ENCODE measurements around the gene ABCA4. TPM values are rescaled to one million over a fixed set of nuclear protein-coding genes. Genes with fewer than 3 reads are reported as not detected.
A peak's percentile ranks its signal among the peaks of the same experiment; 100 is the strongest.

The ABCA4 gene
- total and polyA plus RNA-seq, 8 donors, result 0.08 to 1.2 (median 0.37) TPM; not detected in 5

DNA sequence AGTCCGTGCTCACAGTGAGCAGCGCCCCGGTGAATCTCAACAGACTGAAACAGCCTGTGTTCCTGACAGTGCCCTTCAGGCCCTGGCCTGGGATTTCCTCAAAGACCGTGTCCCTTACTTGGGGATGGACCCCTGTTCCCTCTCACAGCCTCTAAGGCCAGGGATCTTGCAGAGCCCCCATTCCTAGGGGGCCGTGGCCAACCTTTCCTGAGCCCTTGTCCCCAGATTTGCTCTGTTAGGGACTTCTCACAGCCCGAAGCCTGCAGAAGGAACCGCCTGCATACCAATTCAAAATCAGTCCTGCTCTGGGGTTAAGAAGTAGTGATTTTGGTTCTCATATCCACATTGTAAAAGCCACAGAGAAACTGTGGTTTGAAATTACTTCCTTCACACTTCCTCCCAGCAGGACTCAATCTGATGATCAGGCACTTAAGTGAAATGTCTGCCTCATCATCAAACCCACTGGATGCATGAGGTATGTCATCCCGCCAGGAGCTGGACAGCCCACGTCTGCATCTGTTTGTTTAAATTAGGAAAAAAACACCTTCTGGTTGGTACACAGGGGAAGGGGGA is 14.9 kb downstream of the ABCA4 start:
- H3K27me3 ChIP-seq, result peaks cover 0 to 53% (median 0%) of the 10 kb centered on the region in 3 donors
- 75 to 82% (median 79%) methylated on average over 9 of the region's 9 CpGs for WGBS, 5 donors
- H3K4me3 ChIP-seq, result no peak overlapping the region
- H3K4me1 ChIP-seq, result peaks cover 0 to 8% (median 0%) of the 10 kb centered on the region in 4 donors
- H3K9me3 ChIP-seq, result no peaks in the 10 kb centered on the region
- no peak for TF ChIP-seq POLR2A (IDR thresholded peaks at IDR 0.05)
- TF ChIP-seq POLR2AphosphoS5 (IDR thresholded peaks at IDR 0.05), result no peak
- no peak for TF ChIP-seq EP300 (IDR thresholded peaks at IDR 0.05)
- TF ChIP-seq, protein P1, sequence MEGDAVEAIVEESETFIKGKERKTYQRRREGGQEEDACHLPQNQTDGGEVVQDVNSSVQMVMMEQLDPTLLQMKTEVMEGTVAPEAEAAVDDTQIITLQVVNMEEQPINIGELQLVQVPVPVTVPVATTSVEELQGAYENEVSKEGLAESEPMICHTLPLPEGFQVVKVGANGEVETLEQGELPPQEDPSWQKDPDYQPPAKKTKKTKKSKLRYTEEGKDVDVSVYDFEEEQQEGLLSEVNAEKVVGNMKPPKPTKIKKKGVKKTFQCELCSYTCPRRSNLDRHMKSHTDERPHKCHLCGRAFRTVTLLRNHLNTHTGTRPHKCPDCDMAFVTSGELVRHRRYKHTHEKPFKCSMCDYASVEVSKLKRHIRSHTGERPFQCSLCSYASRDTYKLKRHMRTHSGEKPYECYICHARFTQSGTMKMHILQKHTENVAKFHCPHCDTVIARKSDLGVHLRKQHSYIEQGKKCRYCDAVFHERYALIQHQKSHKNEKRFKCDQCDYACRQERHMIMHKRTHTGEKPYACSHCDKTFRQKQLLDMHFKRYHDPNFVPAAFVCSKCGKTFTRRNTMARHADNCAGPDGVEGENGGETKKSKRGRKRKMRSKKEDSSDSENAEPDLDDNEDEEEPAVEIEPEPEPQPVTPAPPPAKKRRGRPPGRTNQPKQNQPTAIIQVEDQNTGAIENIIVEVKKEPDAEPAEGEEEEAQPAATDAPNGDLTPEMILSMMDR (IDR thresholded peaks at IDR 0.05), result no peak
- intact Hi-C loops (cut with DNase I; ENCODE audit: low total_unique reads), result no loop called here
- DNase-seq, result no peak
- H3K36me3 ChIP-seq, result no peaks in the 10 kb centered on the region
- H3K27ac ChIP-seq, result no peak overlapping the region

DNA sequence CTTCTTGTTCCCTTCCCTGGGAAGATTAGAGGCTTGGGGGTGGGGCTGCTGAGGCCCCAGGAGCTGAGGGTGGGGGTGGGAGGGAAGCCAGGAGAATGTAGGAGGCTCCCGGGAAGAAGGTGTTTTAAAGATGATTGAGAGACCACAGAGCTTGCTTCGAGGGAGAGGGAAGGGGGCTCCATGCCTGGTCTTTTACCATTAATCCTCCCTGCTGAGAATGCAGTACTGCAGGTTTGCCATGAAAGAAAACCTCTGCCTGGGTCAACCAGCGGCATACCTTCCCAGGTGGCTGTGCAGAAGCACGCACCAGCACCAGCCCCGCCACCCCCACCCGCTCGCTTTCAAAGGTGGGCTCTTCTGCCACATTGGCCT is 15.4 kb downstream of the ABCA4 start:
- Histone ChIP-seq H3K27ac (no peak overlapping the region), H3K9me3 (no peaks in the 10 kb centered on the region), H3K36me3 (no peaks in the 10 kb centered on the region), H3K4me1 (peaks cover 0 to 8% (median 0%) of the 10 kb centered on the region in 4 donors), H3K27me3 (peaks cover 0 to 56% (median 0%) of the 10 kb centered on the region in 3 donors), H3K4me3 (no peak overlapping the region)
- TF ChIP-seq POLR2A (IDR thresholded peaks at IDR 0.05) (no peak), POLR2AphosphoS5 (IDR thresholded peaks at IDR 0.05) (no peak), EP300 (IDR thresholded peaks at IDR 0.05) (no peak)
- TF ChIP-seq, protein P1 (IDR thresholded peaks at IDR 0.05), result no peak
- WGBS, 5 donors, result 27 to 68% (median 54%) methylated on average over 2 to 7 of the region's 7 CpGs
- intact Hi-C loops (cut with DNase I; ENCODE audit: low total_unique reads), result no loop called here
- peak in 1 of 2 donors; percentile 23 for DNase-seq

DNA sequence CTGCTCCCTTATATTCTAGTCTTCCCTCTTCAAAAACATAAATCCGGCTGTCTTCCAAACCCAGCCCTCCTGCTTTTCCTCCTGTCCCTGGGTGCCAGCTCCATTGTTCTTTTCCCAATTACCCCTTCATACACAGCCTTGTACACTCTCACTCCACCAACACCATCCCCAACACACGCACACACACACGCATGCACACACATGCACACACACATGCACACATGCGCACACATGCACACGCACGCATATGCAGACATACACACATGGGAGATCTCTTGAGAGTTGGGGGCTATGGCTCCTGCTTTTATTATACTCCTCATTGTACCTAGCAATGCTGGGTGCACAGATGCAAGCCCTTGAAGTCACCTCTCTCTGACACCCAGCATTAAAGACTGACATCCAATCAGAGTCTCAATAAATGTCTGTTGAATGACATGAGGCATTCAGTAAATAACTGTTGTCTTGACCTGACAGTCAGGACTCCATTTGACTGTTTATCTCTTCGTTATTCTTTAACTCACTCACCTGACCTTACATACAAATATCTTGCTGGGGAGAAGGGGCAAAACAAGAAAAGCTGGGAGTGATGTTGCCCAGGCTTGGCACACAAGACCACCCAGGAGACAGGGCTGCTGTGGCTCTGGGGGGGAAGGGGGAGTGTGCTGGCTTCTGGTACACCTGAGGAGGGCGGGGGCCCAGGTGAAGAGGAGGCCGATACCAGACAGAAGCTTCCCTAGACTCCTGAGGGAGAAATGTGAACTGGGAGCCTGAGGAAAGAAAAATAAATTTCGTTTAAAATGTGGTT is 16.0 kb downstream of the ABCA4 start:
- Histone ChIP-seq H3K4me3 (no peak overlapping the region), H3K27me3 (peaks cover 0 to 56% (median 0%) of the 10 kb centered on the region in 3 donors), H3K27ac (no peak overlapping the region), H3K9me3 (no peaks in the 10 kb centered on the region), H3K36me3 (no peaks in the 10 kb centered on the region), H3K4me1 (peaks cover 0 to 8% (median 0%) of the 10 kb centered on the region in 4 donors)
- intact Hi-C loops (cut with DNase I; ENCODE audit: low total_unique reads), result no loop called here
- WGBS, 5 donors, result 72 to 82% (median 74%) methylated on average over 10 of the region's 10 CpGs
- TF ChIP-seq POLR2A (IDR thresholded peaks at IDR 0.05), result no peak
- TF ChIP-seq EP300 (IDR thresholded peaks at IDR 0.05), result no peak
- no peak for DNase-seq

DNA sequence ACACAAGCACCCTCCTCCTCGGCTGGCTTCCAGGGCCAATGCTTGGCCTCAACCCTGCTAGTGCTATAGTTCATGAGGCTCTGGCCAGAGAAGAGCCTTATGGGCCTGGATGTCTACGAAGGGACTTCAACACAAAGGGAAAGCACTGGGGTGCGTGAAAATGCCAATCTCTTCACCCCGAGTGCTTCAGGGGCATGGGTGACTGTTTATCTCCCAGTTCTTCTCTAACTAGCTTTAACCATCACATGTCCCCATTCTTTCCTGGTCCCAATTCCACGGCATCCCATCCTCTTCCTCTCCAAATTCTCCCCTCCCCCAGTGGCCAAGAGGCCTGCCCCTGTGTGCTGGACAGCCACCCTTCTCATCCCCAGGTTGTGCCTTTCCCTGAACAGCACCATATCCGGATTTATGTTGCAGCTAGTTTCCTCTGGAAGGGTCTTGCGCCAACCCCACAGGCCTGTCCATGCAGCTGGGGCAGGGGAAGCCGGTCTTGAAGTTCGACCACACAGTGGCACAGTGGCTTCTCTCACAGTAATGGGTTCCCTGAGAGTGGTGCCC is 16.7 kb downstream of the ABCA4 start:
- no peak for TF ChIP-seq POLR2A (IDR thresholded peaks at IDR 0.05)
- TF ChIP-seq POLR2AphosphoS5 (IDR thresholded peaks at IDR 0.05), result no peak
- TF ChIP-seq, protein P1 (IDR thresholded peaks at IDR 0.05), result no peak
- no peak for TF ChIP-seq EP300 (IDR thresholded peaks at IDR 0.05)
- whole genome bisulfite sequencing, 5 donors, result 91 to 94% (median 91%) methylated on average over 9 of the region's 9 CpGs

More for the DNA sequence above, 16.7 kb downstream of the ABCA4 start:
- H3K36me3 ChIP-seq, result no peaks in the 10 kb centered on the region
- no peak overlapping the region for H3K27ac ChIP-seq
- intact Hi-C loops (cut with DNase I; ENCODE audit: low total_unique reads), result no loop called here
- peaks cover 0 to 8% (median 0%) of the 10 kb centered on the region in 4 donors for H3K4me1 ChIP-seq
- peaks cover 0 to 52% (median 0%) of the 10 kb centered on the region in 3 donors for H3K27me3 ChIP-seq
- no peaks in the 10 kb centered on the region for H3K9me3 ChIP-seq
- DNase-seq, result peak in 1 of 2 donors; percentile 10
- H3K4me3 ChIP-seq, result no peak overlapping the region

Measured in stomach (tissue), 9 donors.